ENCODE results near the gene WWOX.

GRCh38 chr16:79093554-79093967 lies 994.1 kb downstream of the WWOX start:
- TF ChIP-seq, protein P1, sequence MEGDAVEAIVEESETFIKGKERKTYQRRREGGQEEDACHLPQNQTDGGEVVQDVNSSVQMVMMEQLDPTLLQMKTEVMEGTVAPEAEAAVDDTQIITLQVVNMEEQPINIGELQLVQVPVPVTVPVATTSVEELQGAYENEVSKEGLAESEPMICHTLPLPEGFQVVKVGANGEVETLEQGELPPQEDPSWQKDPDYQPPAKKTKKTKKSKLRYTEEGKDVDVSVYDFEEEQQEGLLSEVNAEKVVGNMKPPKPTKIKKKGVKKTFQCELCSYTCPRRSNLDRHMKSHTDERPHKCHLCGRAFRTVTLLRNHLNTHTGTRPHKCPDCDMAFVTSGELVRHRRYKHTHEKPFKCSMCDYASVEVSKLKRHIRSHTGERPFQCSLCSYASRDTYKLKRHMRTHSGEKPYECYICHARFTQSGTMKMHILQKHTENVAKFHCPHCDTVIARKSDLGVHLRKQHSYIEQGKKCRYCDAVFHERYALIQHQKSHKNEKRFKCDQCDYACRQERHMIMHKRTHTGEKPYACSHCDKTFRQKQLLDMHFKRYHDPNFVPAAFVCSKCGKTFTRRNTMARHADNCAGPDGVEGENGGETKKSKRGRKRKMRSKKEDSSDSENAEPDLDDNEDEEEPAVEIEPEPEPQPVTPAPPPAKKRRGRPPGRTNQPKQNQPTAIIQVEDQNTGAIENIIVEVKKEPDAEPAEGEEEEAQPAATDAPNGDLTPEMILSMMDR (IDR thresholded peaks at IDR 0.05; ENCODE audit: low read depth, low read length): no peak
- TF ChIP-seq POLR2A (IDR thresholded peaks at IDR 0.05; ENCODE audit: extremely low read depth, insufficient read length): no peak

Measured in NB4 (cell line).